Cardiac muscle cell (in vitro differentiated cells and primary cell): ENCODE data around the gene MAD1L1. TPM values are rescaled to one million over a fixed set of nuclear protein-coding genes. Genes with fewer than 3 reads are reported as not detected.

Experiments used
- DNase-seq, 2 donors: peaks; one replicate each; pipeline versions ENCODE4 v3.0.0 to v3.0.0-alpha.2; 2010 to 2017; ENCODE audit warnings: low read depth in 1 of 2, low spot score in 1 of 2
- H3K27ac ChIP-seq: fragments of 200-600 bp; sonication (generic); 2 replicates; pipeline ENCODE4 v1.5.1; 2016
- H3K27me3 ChIP-seq: fragments of 200-600 bp; sonication (generic); 2 replicates; pipeline ENCODE4 v1.6.0; 2016; ENCODE audit warnings: control low read depth
- H3K36me3 ChIP-seq: fragments of 200-600 bp; sonication (generic); 2 replicates; pipeline ENCODE4 v1.5.1; 2016; ENCODE audit warnings: control low read depth
- H3K4me1 ChIP-seq: fragments of 200-600 bp; sonication (generic); 2 replicates; pipeline ENCODE4 v1.8.1; 2017; ENCODE audit warnings: low read depth, mild to moderate bottlenecking, mixed run types
- H3K4me3 ChIP-seq: fragments of 200-600 bp; sonication (generic); 2 replicates; pipeline ENCODE4 v1.5.1; 2016; ENCODE audit warnings: mild to moderate bottlenecking
- H3K9me3 ChIP-seq: fragments of 200-600 bp; sonication (generic); 2 replicates; pipeline ENCODE4 v1.5.1; 2017; ENCODE audit warnings: low read depth, mild to moderate bottlenecking, control low read depth
- CTCF ChIP-seq: IDR thresholded peaks from 2 replicates; pipeline ENCODE4 v1.5.1; 2012; ENCODE audit warnings: low read depth, mild to moderate bottlenecking, low read length
- polyA plus RNA-seq: library from polyadenylated mRNA; unstranded; fragments of >200 nt; fragmentation: Nextera tagmentation; extraction: Ambion mirVana; gene quantifications from 2 replicates; pipeline ENCODE4 v1.2.1, GENCODE V29; 2016
- total RNA-seq: library from RNA; depleted of rRNA; stranded (reverse); fragments of >200 nt; gene quantifications from 2 replicates; pipeline ENCODE4 v1.2.3, GENCODE V29; 2016

The MAD1L1 gene
- total and polyA plus RNA-seq, 2 experiments from 2014 or later = 38.3 to 56.2 TPM

GRCh38 chr7:1845536-1846311 is 387.0 kb downstream of the MAD1L1 start:
- no peak for TF ChIP-seq CTCF
- Histone ChIP-seq H3K9me3 (no peaks in the 10 kb centered on the region), H3K36me3 (no peaks in the 10 kb centered on the region), H3K27ac (peak overlapping the region; percentile 96), H3K4me3 (no peak overlapping the region), H3K27me3 (no peaks in the 10 kb centered on the region), H3K4me1 (peaks cover 51% of the 10 kb centered on the region)
- DNase-seq = no peak

GRCh38 chr7:1844951-1845390 is 387.8 kb downstream of the MAD1L1 start:
- H3K36me3 ChIP-seq = no peaks in the 10 kb centered on the region
- H3K9me3 ChIP-seq = no peaks in the 10 kb centered on the region
- H3K4me3 ChIP-seq = no peak overlapping the region
- no peak for TF ChIP-seq CTCF
- DNase-seq = peak in 1 of 2 donors; percentile 40
- H3K27me3 ChIP-seq = no peaks in the 10 kb centered on the region
- peaks cover 48% of the 10 kb centered on the region for H3K4me1 ChIP-seq
- peak overlapping the region; percentile 96 for H3K27ac ChIP-seq

- no peak for DNase-seq
- no peaks in the 10 kb centered on the region for H3K9me3 ChIP-seq
- peaks cover 48% of the 10 kb centered on the region for H3K4me1 ChIP-seq
- H3K27me3 ChIP-seq = no peaks in the 10 kb centered on the region
- no peak overlapping the region for H3K4me3 ChIP-seq
- peak overlapping the region; percentile 96 for H3K27ac ChIP-seq
- peak; percentile 8 for TF ChIP-seq CTCF
- no peaks in the 10 kb centered on the region for H3K36me3 ChIP-seq
Measured at GRCh38 chr7:1844336-1844950, 388.3 kb downstream of the MAD1L1 start.

- no peak for DNase-seq
- TF ChIP-seq CTCF = no peak
- Histone ChIP-seq H3K27ac (peak overlapping the region; percentile 96), H3K4me3 (no peak overlapping the region), H3K4me1 (peaks cover 48% of the 10 kb centered on the region), H3K27me3 (no peaks in the 10 kb centered on the region), H3K36me3 (no peaks in the 10 kb centered on the region), H3K9me3 (no peaks in the 10 kb centered on the region)
Measured at GRCh38 chr7:1843921-1844335, 388.8 kb downstream of the MAD1L1 start.

- Histone ChIP-seq H3K27ac (peak overlapping the region; percentile 96), H3K27me3 (no peaks in the 10 kb centered on the region), H3K9me3 (no peaks in the 10 kb centered on the region), H3K36me3 (no peaks in the 10 kb centered on the region), H3K4me1 (peaks cover 48% of the 10 kb centered on the region), H3K4me3 (no peak overlapping the region)
- peak in 1 of 2 donors; percentile 75 for DNase-seq
- no peak for TF ChIP-seq CTCF
Measured at GRCh38 chr7:1843271-1843861, 389.4 kb downstream of the MAD1L1 start.
